Measurements from ENCODE around the gene MYH10.

GRCh38 chr17:8475227-8475626, 155.3 kb downstream of the MYH10 start:
- TF ChIP-seq POLR2A (IDR thresholded peaks at IDR 0.05) (no peak), POLR2AphosphoS5 (IDR thresholded peaks at IDR 0.05) (no peak)

All from stomach (tissue), 4 donors.